GM12891 (cell line): ENCODE measurements around the gene FBXO22. TPM values are rescaled to one million over a fixed set of nuclear protein-coding genes. Genes with fewer than 3 reads are reported as not detected.
"Not testable (repeated sequence)": the region's sequence is repeated elsewhere in the genome, so short reads cannot be mapped to it uniquely, and the experiment has no call there.

Experiments used
- DNase-seq: peaks from one replicate; pipeline ENCODE4 v3.0.0; 2011; ENCODE audit warnings: low spot score; ENCODE audit not compliant: insufficient read length
- FAIRE-seq: peaks from 2 replicates; lab custom pipeline; 2011; peaks lifted over from hg19 to GRCh38; lab: Jason Lieb, UNC
- PAX5 ChIP-seq: IDR thresholded peaks from 2 replicates; pipeline ENCODE4 v1.6.1; 2011; ENCODE audit warnings: low read length, moderate library complexity, mild to moderate bottlenecking; ENCODE audit not compliant: insufficient read depth, severe bottlenecking
- POLR2A ChIP-seq: IDR thresholded peaks from 2 replicates; pipeline ENCODE4 v1.6.1; 2011; ENCODE audit warnings: low read depth, low read length, control low read depth
- POLR2AphosphoS5 ChIP-seq: IDR thresholded peaks from 2 replicates; pipeline ENCODE4 v1.6.1; 2011; ENCODE audit warnings: low read depth, low read length, control low read depth
- POU2F2 ChIP-seq: IDR thresholded peaks from 2 replicates; pipeline ENCODE4 v1.6.1; 2011; ENCODE audit warnings: low read depth, mild to moderate bottlenecking, control low read depth, low read length, moderate library complexity
- SPI1 ChIP-seq: IDR thresholded peaks from 2 replicates; pipeline ENCODE4 v1.6.1; 2011; ENCODE audit warnings: low read depth, low read length, control low read depth
- TAF1 ChIP-seq: IDR thresholded peaks from 2 replicates; pipeline ENCODE4 v1.6.1; 2011; ENCODE audit warnings: low read depth, low read length, control low read depth
- polyA plus RNA-seq: library from polyadenylated mRNA; unstranded; fragments of >200 nt; gene quantifications from one replicate; pipeline ENCODE4 v1.2.1, GENCODE V29; 2012; ENCODE audit warnings: low read depth, missing spikeins, inconsistent platforms; ENCODE audit not compliant: missing spikeins

Gene FBXO22
- 45.2 TPM for polyA plus RNA-seq

DNA sequence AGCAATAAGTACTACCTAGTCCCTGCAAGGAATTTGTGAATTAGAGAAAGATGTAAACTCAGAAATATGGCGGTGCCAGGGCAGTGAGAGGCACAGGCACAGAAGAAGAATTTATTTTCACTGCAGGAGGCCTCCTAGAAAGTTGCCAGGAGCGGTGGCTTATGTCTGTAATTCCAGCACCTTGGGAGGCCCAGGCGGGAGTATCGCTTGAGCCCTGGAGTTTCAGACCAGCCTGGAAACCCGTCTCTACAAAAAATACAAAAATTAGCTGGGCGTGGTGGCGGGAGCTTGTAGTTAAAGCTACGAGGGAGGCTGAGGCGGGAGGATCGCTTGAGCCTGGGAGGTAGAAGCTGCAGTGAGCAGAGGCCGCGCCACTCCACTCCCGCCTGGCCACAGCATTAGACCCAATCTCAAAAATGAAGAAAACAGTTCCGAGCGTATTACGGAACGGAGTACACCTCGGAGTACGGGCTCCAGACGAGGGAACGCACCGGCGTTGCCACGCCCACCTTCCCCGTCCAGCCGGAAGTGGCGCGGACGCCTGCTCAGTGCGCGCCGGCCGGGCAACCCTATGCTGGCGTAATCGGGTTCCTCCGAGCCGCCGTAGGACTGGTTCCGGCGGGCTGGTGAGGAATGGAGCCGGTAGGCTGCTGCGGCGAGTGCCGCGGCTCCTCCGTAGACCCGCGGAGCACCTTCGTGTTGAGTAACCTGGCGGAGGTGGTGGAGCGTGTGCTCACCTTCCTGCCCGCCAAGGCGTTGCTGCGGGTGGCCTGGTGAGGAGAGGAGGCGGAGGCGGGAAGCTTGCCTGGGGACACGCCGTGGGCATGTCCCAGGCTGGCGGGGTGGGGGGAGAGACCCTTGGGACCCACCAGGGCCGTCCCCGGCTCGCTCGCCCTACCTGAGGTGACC lies at the start of gene FBXO22:
Gene FBXO22, plus strand, starts transcription at position 548 of the 909 bp plus-strand sequence. Its CDS starts 86 bp downstream, at position 634.
- FAIRE-seq, result peak; percentile 99
- TF ChIP-seq PAX5 (peak; percentile 61), POU2F2 (peak; percentile 75), TAF1 (peak; percentile 82; the same call in 1 of the 2 replicates), POLR2A (peak; percentile 93), POLR2AphosphoS5 (peak; percentile 86), SPI1 (no peak)

DNA sequence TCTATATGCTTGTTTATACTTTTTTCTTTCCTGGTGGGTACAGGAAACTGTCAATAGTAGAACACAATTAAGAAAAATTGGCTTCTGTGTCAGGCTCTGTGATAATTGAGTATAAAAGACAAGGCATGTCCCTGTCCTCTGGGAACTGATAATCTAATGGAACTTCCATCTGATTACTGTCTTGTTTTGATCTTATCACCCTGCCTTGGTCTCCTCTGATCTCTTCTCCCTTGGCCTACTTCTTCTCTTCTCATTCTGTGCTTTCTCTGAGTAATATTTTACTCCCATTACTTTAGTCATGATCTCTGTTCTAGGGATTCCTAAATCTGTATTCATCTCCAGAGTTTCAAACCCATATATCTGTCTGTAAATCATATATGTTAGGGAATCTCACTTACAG lies 45.8 kb upstream of the FBXO22 start:
- FAIRE-seq (no peak), DNase-seq (no peak)
- TF ChIP-seq POLR2AphosphoS5, result no peak
- no peak for TF ChIP-seq TAF1
- TF ChIP-seq SPI1, result no peak
- TF ChIP-seq POLR2A, result no peak
- no peak for TF ChIP-seq PAX5
- TF ChIP-seq POU2F2, result no peak

More for the DNA sequence above, at the start of gene FBXO22:
- DNase-seq, result peak; percentile 71

DNA sequence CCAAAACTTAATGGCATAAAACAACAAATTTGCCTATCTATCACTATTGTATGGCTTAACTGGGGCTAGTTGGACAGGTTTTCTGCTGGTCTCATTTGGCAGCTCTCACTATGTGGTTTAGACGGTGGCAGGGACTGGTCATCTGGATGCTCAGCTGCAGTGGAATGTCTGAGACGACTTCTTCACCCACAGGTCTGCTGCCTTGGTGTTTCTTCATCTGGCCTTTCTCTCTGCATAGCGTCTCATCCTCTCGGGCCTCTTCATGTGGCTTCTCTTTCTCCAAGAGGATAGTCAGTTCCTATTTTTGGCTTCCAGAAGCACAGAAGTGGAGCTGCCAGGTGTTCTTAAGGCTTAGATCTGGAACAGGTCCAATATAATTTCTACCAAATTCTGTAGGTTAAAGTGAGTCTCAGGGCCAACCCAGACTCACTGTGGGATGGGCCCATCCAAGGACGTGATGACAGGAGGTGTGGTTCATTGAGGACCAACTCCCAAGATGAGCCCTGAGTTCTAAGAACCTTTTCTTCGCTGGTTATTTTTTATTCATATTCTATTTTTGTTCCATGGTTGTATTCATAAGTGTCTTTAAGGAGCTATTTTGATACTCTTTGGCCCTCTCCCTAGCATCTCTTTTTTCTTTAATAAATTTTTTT lies 41.8 kb upstream of the FBXO22 start:
- FAIRE-seq, result no peak
- DNase-seq, result no peak
- no peak for TF ChIP-seq POLR2AphosphoS5
- no peak for TF ChIP-seq POLR2A
- TF ChIP-seq POU2F2, result no peak
- TF ChIP-seq PAX5, result no peak
- TF ChIP-seq SPI1, result no peak
- TF ChIP-seq TAF1, result no peak

DNA sequence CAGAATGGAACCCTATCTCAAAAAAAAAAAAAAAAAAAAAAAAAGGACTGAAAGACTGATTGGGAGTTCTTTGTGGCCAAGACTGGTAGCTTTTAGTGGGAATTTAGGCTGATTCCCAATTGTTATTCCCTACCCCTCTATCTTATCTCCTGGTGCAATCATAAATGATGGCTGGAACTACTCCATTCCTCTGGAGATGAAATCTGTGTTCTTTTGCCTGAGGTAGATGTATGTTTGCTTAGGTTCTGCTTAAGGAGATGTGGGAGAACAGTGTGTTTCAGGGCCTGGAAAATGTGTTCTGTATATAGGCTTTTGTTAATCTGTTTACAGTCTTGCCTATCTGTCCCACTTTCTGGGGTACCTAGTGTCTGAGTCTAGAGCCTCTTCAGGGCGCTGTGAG lies 40.9 kb upstream of the FBXO22 start:
- FAIRE-seq (no peak), DNase-seq (no peak)

DNA sequence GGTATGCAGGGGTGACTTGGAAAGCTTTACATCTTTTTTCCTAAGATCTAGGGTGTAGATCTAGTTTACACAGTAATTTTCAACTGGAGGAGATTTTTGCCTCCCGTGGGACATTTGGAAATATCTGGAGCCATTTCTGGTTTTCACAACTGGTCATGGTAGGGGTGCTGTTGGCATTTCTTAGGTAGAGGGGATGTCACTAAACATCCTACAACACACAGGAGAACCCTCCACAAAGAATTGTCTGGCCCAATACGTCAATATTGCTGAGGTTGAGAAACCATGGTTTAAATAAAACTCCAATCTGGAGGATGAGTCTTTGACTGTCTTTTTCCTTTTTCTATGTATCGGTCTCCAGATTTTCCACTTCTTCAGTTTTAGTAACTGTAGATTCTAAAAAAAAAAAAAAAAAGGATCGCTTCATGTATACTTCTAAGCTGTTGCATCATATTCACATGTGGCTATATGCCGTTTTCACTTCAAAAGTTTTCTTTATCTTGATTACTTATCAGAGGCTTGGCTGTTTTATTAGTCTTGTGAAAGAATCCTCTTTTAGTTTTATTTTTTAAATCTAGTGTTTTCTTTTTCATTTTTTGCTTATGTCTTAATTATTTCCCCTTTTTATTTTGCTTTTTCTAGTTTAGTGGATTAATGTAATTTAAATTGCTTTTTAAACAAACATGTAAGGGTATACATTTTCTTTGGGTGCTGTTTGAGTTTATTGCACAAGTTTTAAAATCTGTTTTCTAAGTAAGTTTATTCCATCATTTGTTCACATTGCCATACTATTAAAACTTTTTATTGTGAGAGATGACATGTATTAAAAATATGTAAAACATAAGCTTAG lies 39.2 kb upstream of the FBXO22 start:
- DNase-seq (no peak), FAIRE-seq (no peak)

More for the DNA sequence above, 40.9 kb upstream of the FBXO22 start:
- TF ChIP-seq POU2F2 (no peak), SPI1 (no peak), POLR2AphosphoS5 (no peak), PAX5 (no peak), TAF1 (no peak), POLR2A (no peak)

DNA sequence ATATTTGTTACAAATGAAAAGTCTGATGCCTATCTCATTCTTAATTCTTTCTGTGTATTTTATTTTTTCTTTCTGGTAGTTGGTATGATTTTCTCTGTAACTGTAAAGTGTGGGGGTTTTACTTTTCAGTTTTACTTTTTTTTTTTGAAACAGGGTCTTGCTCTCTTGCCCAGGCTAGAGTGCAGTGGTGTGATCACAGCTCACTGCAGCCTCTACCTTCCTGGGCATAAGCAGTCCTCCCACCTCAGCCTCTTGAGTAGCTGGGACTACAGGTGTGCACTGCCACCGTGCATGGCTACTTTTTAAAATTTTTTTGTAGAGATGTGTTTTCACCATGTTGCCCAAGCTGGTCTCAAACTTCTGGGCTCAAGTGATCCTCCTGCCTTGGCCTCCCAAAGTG lies 37.6 kb upstream of the FBXO22 start:
- not testable (repeated sequence) for DNase-seq, FAIRE-seq

More for the DNA sequence above, 39.2 kb upstream of the FBXO22 start:
- no peak for TF ChIP-seq POU2F2

DNA sequence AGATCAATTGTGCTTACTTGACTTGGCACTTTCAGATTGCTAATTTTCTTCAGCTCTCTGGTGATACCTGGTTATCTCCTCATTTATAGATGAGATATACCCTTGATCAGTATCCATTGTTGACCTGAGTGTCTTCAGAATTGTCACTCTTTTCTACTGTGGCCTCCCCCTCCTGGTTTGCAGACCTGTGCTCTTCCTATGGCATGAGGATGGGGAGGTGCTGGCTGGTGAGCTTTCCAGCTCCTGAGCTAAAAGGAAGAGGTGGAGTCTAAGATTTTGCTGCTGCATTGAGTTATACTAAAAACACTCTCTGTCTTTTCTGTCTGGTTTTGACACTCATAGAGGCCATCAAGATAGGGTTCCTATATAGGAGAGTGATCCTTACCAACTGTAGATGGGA lies 36.8 kb upstream of the FBXO22 start:
- TF ChIP-seq PAX5 (no peak), POLR2A (no peak), TAF1 (no peak), SPI1 (no peak), POLR2AphosphoS5 (no peak), POU2F2 (no peak)
- no peak for DNase-seq
- no peak for FAIRE-seq

DNA sequence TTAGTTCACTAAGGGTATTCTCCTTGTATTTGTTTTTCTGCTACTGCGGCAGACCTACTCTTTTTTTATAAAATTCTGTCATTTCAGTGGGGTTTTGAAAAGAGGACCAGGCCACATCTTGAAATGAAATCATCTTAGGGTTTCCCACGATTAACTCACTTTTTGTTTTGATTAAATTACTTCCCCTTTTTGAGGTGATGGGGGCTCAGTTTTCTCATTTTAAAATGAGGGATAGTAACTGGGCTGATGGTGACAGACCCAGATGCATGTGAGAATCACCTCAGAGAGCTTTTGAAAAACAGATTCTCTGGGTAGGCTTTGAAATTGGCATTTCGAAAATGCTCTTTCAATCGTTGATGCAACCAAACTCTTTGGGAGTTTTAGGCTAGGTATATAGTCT lies 36.2 kb upstream of the FBXO22 start:
- DNase-seq (no peak), FAIRE-seq (no peak)
- no peak for TF ChIP-seq TAF1
- TF ChIP-seq POLR2AphosphoS5, result no peak
- no peak for TF ChIP-seq SPI1
- TF ChIP-seq POLR2A, result no peak
- no peak for TF ChIP-seq PAX5

DNA sequence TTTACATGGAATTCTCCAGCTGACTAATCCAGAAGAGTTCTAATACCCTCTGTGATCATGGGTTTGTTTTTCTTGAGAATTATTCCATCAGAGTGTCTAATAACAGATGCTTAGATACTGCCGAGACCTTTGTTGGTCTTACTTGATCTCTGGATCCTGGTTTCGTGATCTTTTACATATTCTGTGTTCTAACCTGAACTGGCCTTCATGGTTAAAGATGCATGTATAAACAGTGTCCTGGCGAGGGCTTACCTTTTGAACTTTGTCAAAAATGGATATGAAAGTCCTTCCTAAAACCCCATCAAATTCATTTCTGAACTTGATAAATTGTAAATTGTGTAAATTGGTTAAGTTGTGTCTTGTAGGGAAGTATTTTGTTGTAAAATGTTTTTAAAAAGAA lies 35.7 kb upstream of the FBXO22 start:
- FAIRE-seq (no peak), DNase-seq (no peak)
- TF ChIP-seq POLR2AphosphoS5 (no peak), POU2F2 (no peak), POLR2A (no peak), SPI1 (no peak), TAF1 (no peak), PAX5 (no peak)
